22Rv1 (cell line): ENCODE measurements around the gene PDCD5.

Experiments
- ZFX ChIP-seq: fragments of 450-650 bp; IDR thresholded peaks from 2 replicates; pipeline ENCODE4 v1.6.1; 2017; ENCODE audit warnings: antibody characterized with exemption, borderline replicate concordance
- TF ChIP-seq, protein P1 (sequence below): fragments of 450-650 bp; IDR thresholded peaks from 2 replicates; pipeline ENCODE4 v1.5.1; 2017; ENCODE audit warnings: mild to moderate bottlenecking

DNA sequence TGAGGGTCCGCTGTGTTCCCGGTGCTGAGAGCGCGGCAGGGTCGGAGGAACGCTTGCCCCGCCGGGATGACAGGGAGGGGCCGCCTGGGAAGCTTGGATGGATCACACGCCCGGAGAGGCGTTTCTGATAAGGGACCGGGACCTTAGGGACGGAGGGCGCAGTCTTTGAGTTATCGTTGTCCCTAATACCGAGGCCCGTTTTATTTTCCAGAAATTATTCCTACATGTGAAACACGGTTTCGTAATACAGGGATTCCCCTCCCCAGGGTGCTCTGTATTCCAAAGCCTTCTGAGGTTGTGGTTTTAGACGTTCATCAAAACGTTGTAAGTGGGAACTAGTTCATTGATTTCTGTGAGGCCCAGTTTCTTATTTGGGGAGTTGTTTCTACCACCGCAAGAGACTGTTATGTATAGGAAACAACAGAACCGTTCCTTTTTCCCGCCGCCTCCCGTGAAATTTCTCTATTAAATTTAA lies 752 bp downstream of the PDCD5 start:
- TF ChIP-seq, protein P1, sequence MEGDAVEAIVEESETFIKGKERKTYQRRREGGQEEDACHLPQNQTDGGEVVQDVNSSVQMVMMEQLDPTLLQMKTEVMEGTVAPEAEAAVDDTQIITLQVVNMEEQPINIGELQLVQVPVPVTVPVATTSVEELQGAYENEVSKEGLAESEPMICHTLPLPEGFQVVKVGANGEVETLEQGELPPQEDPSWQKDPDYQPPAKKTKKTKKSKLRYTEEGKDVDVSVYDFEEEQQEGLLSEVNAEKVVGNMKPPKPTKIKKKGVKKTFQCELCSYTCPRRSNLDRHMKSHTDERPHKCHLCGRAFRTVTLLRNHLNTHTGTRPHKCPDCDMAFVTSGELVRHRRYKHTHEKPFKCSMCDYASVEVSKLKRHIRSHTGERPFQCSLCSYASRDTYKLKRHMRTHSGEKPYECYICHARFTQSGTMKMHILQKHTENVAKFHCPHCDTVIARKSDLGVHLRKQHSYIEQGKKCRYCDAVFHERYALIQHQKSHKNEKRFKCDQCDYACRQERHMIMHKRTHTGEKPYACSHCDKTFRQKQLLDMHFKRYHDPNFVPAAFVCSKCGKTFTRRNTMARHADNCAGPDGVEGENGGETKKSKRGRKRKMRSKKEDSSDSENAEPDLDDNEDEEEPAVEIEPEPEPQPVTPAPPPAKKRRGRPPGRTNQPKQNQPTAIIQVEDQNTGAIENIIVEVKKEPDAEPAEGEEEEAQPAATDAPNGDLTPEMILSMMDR = no peak
- TF ChIP-seq ZFX = no peak
